ENCODE results near the gene CETP.

Gene CETP

DNA sequence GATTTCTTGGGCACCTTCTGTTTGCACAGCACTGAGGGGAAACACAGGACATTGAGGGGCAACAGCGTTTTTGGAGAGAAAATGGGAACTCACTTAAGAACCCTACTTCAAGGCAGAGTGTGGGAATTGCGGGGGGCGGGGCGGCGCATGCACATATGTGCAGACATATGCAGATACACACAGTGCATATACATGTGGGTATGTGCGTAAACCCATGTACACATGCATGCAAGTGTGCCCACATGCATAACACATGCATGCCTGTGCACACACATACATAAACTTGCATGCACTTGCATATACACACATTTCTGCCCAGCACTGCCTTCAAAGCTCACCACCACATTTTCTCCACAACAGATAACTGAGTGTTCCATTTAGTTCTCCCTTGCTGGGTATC lies 60.0 kb downstream of the CETP start:
- DNase-seq (ENCODE audit: low read depth) = no peak

DNA sequence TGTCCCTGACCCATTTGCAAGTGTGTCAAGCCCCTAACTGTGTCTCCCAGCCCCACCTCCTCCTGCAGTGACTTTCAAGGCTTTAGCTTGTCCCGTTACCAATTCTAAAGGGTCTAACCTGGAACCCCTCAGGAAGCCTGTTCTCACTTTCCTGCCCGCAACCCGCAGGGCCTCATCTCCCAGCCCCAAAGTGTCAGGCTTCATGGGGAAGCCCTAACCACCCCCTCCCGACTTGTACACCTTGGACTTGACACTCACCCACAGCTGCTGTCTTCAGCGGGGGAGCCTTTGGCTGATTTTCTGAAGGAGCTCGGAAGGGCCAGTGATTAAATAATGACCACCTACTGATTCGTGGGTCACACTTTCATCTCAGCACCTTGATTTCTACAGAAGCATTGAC lies 60.7 kb downstream of the CETP start:
- DNase-seq (ENCODE audit: low read depth) = no peak

DNA sequence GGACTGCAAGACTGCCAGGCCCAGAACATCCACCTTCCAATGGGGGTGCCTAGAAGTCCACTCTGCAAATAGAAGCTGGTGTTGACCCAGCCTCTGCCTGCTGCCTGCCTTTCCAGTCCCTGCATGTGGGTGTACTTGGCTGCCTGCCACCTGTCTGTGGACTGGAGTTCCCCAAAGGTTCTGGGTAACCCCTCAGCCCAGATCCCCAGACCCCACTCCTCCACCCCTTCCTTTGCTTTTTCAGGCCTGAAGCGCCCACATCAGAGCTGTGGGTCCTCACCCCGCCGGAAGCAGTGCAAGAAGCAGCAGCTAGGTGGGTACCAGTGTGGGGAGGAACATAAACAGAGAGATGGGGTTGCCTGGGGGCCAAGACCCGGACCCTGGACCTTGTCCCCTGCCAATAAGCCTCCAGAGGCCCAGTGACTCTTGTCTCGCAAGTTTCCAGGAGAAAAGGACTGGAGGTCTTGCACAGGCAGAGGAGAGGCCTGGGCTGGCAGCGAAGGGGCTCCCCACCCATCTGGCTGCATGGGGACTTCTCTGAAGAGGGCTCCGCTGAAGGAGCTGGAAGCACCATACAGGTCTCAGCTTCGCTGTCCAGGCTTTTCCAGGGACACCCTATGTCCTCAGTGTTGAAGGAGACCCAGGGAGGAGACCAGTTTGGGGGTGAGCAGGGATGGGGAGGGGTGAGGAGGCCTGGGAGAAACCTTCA lies 61.9 kb downstream of the CETP start:
- no peak for DNase-seq (ENCODE audit: low read depth)

DNA sequence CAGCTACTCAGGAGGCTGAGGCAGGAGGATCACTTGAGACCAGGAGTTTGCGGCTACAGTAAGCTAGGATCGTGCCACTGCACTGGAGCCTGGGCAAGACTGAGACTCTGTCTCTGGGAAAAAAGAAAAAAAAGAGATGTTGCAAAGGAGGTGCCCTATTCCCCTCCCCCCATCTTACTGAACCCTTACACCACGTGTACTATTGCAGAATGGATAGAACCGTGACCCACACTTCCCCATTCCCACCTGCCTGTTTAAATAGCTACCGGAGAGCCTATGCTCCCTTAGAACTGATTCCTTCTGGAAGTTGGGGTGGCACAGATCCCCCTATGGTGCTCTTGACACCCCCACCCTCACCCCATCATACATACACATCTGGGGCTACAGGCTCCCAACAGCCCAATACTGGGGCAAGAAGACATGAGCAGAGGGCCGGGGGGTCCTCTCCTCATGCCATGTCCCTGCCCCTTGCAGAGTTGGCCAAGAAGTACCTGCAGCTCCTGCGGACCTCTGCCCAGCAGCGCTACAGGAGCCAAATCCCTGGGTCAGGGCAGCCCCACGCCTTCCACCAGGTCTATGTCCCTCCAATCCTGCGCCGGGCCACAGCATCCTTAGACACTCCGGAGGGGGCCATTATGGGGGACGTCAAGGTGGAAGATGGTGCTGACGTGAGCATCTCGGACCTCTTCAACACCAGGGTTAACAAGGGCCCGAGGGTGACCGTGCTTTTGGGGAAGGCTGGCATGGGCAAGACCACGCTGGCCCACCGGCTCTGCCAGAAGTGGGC lies 63.3 kb downstream of the CETP start:
- no peak for DNase-seq (ENCODE audit: low read depth)

DNA sequence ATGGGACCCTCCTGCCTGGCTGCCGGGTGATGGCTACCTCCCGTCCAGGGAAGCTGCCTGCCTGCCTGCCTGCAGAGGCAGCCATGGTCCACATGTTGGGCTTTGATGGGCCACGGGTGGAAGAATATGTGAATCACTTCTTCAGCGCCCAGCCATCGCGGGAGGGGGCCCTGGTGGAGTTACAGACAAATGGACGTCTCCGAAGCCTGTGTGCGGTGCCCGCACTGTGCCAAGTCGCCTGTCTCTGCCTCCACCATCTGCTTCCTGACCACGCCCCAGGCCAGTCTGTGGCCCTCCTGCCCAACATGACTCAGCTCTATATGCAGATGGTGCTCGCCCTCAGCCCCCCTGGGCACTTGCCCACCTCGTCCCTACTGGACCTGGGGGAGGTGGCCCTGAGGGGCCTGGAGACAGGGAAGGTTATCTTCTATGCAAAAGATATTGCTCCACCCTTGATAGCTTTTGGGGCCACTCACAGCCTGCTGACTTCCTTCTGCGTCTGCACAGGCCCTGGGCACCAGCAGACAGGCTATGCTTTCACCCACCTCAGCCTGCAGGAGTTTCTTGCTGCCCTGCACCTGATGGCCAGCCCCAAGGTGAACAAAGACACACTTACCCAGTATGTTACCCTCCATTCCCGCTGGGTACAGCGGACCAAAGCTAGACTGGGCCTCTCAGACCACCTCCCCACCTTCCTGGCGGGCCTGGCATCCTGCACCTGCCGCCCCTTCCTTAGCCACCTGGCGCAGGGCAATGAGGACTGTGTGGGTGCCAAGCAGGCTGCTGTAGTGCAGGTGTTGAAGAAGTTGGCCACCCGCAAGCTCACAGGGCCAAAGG lies 64.4 kb downstream of the CETP start:
- DNase-seq (ENCODE audit: low read depth) = no peak

DNA sequence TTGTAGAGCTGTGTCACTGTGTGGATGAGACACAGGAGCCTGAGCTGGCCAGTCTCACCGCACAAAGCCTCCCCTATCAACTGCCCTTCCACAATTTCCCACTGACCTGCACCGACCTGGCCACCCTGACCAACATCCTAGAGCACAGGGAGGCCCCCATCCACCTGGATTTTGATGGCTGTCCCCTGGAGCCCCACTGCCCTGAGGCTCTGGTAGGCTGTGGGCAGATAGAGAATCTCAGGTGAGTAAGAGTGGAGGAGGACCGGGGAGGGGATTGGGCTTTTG lies 65.0 kb downstream of the CETP start:
- no peak for DNase-seq (ENCODE audit: low read depth)

DNA sequence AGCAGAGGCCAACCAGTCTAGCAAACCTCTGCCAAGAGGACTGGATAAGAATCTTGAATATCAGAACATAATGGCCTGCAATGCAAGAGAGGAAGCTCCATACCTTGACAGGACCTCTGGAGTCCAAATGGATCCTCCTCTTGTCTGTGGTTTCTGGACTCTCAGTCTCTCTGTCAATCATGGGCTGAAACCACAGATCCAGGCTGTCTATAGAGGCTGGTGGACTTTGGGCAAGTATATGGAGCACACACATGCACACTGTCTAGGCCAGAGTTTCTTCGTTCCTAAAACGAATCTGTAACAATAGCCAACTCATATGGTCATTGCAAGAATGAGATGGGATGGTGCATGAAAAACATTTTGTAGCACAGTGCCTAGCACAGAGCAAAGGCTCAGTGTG lies 65.3 kb downstream of the CETP start:
- DNase-seq (ENCODE audit: low read depth) = no peak

DNA sequence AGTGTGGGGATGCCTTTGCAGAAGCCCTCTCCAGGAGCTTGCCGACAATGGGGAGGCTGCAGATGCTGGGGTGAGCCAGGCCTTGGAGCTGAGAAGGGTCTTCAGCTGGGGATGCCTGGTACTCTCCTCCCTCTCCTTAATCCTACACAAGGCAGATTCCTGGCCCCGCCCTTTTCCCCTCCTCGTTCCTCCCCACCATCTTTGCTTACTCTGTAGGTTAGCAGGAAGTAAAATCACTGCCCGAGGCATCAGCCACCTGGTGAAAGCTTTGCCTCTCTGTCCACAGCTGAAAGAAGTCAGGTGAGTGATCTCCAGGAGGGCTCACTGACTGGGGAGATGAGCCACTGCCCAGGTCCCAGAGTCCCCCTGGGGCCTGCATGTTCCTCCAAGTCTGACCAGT lies 66.3 kb downstream of the CETP start:
- DNase-seq (ENCODE audit: low read depth) = no peak

DNA sequence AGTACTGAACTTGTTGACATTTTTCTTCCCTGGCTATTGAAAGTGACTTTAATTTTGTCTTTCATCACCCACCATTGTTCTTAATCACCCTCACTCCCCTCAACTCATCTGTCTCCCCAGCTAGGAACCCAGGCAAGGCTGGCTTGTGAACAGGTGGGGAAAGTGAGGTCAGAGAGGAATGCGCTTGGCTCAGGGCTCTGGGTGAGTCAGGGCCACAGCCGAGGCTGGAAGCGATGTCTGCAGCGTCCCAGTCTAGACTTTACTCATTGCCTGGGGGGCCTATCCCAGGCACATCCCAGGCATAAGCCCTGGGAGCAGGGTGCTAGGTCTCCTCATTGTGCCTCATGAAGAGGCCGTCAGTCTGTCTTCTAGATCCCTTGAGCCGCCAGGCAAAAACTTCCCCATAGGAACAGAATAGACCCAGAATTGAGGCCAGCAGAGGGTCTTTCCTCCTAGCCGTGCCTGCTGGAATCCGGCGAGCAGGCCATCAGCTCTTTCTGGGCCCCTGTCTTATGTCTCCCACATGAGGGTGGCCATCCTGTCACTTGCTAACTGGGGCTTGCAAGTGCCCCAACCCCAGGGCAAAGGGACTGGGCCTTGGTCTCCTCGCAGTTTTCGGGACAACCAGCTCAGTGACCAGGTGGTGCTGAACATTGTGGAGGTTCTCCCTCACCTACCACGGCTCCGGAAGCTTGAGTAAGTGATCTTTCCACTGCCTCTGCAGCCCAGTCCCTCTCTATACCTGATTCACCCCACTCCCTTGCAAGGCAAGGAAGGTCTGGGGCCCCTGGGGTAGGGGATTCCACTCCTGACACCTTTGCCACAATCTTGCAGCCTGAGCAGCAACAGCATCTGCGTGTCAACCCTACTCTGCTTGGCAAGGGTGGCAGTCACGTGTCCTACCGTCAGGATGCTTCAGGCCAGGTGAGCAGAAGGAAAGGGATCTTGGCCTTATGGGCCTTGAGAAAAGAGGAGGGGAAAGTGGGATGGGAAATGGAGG lies 67.7 kb downstream of the CETP start:
- no peak for DNase-seq (ENCODE audit: low read depth)

DNA sequence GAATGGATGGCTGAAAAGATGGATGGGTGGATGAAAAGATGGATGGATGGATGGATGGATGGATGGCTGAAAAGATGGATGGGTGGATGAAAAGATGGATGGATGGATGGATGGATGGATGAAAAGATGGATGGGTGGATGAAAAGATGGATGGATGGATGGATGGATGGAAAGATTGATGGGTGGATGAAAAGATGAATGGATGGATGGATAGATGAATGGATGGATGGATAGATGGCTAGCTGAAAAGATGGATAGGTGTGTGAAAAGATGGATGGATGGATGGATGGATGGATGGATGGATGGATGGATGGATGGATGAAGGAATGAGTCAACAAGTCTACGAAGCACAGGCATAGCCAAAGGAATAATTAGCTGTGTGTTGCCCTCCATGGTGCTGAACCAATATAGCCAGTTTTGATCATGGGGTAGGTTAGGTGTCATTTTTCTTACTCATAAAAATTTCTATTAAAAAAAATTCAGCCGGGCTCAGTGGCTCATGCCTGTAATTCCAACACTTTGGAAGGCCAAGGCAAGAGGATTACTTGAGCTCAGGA lies 68.7 kb downstream of the CETP start:
- DNase-seq (ENCODE audit: low read depth) = no peak

DNA sequence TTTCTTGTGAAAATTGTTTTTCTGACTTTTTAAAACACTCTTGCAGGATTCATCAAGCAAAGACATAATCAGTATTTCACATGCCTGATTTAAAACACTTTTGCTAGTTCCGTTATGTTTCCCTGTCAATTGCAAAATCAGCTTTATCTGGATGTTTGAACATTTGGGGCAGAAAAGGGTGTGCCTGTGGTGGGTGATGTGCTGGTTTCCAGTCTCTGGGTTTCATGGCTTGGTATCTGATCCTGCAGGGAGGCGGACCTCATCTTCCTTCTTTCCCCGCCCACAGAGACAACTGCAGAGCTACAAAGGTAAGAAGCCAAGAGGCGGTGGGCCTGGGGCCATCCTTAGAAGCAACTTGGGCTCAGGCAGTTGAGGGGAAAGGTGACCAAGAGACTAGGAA lies 69.4 kb downstream of the CETP start:
- no peak for DNase-seq (ENCODE audit: low read depth)

DNA sequence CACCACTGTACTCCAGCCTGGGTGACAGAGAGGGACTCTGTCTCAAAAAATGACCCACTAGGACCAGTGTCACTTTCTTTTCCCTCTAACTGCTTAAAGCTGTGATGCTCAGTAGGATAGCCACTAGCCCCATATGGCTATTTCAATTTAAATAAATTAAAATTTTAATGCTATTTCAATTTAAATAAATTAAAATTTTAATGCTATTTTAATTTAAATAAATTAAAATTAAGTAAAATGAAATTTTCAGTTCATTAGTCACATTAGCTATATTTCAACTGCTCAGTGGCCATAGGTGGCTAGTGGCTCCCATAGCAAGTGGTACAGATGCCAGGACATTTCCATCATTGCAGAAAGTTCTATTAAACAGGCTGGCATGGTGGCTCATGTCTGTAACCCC lies 70.6 kb downstream of the CETP start:
- DNase-seq (ENCODE audit: low read depth) = no peak

DNA sequence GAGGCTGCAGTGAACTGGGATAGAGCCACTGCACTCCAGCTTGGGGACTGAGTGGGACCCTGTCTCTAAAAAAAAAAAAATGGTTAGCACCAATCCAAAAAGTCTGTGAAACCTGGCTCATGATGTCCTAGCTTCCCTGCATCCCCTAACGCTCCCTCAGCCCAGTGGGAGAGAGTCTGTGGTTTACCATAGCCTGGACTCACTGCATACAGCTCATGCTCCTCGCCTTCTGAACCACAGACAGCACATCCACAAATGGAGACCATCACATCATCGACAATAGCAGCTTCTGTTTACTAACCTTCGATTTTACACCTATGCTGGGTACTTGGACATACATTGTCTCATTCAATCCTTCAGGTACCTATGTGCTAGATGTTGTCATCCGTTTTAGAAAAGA lies 71.2 kb downstream of the CETP start:
- DNase-seq (ENCODE audit: low read depth) = no peak
